ENCODE data around the gene RPL9.

GRCh38 chr4:39480902-39481695, 22.4 kb upstream of the RPL9 start:
- TF ChIP-seq, protein P1, sequence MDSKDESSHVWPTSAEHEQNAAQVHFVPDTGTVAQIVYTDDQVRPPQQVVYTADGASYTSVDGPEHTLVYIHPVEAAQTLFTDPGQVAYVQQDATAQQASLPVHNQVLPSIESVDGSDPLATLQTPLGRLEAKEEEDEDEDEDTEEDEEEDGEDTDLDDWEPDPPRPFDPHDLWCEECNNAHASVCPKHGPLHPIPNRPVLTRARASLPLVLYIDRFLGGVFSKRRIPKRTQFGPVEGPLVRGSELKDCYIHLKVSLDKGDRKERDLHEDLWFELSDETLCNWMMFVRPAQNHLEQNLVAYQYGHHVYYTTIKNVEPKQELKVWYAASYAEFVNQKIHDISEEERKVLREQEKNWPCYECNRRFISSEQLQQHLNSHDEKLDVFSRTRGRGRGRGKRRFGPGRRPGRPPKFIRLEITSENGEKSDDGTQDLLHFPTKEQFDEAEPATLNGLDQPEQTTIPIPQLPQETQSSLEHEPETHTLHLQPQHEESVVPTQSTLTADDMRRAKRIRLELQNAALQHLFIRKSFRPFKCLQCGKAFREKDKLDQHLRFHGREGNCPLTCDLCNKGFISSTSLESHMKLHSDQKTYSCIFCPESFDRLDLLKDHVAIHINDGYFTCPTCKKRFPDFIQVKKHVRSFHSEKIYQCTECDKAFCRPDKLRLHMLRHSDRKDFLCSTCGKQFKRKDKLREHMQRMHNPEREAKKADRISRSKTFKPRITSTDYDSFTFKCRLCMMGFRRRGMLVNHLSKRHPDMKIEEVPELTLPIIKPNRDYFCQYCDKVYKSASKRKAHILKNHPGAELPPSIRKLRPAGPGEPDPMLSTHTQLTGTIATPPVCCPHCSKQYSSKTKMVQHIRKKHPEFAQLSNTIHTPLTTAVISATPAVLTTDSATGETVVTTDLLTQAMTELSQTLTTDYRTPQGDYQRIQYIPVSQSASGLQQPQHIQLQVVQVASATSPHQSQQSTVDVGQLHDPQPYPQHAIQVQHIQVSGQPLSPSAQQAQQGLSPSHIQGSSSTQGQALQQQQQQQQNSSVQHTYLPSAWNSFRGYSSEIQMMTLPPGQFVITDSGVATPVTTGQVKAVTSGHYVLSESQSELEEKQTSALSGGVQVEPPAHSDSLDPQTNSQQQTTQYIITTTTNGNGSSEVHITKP (CRISPR knock-in tag; IDR thresholded peaks at IDR 0.05; ENCODE audit: low read depth): no peak
- TF ChIP-seq ZFP36 (IDR thresholded peaks at IDR 0.05; ENCODE audit: borderline replicate concordance, low read depth, low read length, partially characterized antibody): no peak
- TF ChIP-seq POLR2AphosphoS5 (IDR thresholded peaks at IDR 0.05; ENCODE audit: low read depth, low read length): no peak
- TF ChIP-seq CTCF (CRISPR knock-in tag; IDR thresholded peaks at IDR 0.05): no peak
- TF ChIP-seq NONO (IDR thresholded peaks at IDR 0.05): no peak
- no peak for TF ChIP-seq NONO (CRISPR knock-in tag; conservative IDR thresholded peaks at IDR 0.05)
- no peak for TF ChIP-seq SRF (IDR thresholded peaks at IDR 0.05; ENCODE audit: low read depth, low read length)
- TF ChIP-seq AGO2 (optimal IDR thresholded peaks at IDR 0.05; ENCODE audit: low read depth, low read length): no peak
- TF ChIP-seq JUNB (CRISPR knock-in tag; IDR thresholded peaks at IDR 0.05; ENCODE audit: borderline replicate concordance): no peak
- no peak for TF ChIP-seq CHD4 (IDR thresholded peaks at IDR 0.05; ENCODE audit: borderline replicate concordance, low read length)
- no peak for TF ChIP-seq ATRX (CRISPR knock-in tag; IDR thresholded peaks at IDR 0.05; ENCODE audit: borderline replicate concordance)
- TF ChIP-seq AFF4 (CRISPR knock-in tag; IDR thresholded peaks at IDR 0.05): no peak

Measured in HepG2 (cell line).